HepG2 (cell line): ENCODE measurements around the gene HOXC9. TPM values are rescaled to one million over a fixed set of nuclear protein-coding genes. Genes with fewer than 3 reads are reported as not detected.

Experiments
- ATAC-seq: fragments of 200-7000 bp; cut with Tn5 transposase; 3 replicates; pipeline ENCODE4 v1.9.1; 2020; ENCODE audit warnings: mild to moderate bottlenecking, moderate library complexity
- BruUV-seq: library from RNA; stranded (reverse); fragments of 400-500 nt; replicated peaks from 2 replicates; lab custom pipeline; 2021; lab: Mats Ljungman, UMichigan
- CTCF ChIA-PET: fragments of 300-600 bp; formaldehyde crosslinking; extraction: SDS; loops from one replicate; lab custom pipeline; 2021; ENCODE audit warnings: low total read pairs, inconsistent platforms, low intra/inter-chr PET ratio; lab: Yijun Ruan, JAX
- POLR2A ChIA-PET: fragments of 350-600 bp; sonication (Branson Sonifier 250); formaldehyde crosslinking; loops from one replicate; lab custom pipeline; 2020; ENCODE audit warnings: antibody characterized with exemption, inconsistent platforms; lab: Yijun Ruan, JAX
- DNase-seq: peaks from one replicate; pipeline ENCODE4 v3.0.0-alpha.2; 2015; ENCODE audit warnings: low spot score
- FAIRE-seq: peaks from 3 replicates; lab custom pipeline; 2011; peaks lifted over from hg19 to GRCh38; lab: Jason Lieb, UNC
- H2AFZ ChIP-seq: one replicate; pipeline ENCODE4 v1.6.1; 2011; ENCODE audit warnings: low read length, inconsistent platforms
- H3K27ac ChIP-seq: fragments of 300-600 bp; 3 replicates; pipeline ENCODE4 v1.8.0; 2011; ENCODE audit warnings: mixed run types, mild to moderate bottlenecking, mixed read lengths, low read length, inconsistent platforms; ENCODE audit not compliant: insufficient read depth; ENCODE audit errors: extremely low read length
- H3K27me3 ChIP-seq, 2 experiments: fragments of 200-600 bp in 1 of 2; 2 replicates in 1 of 2; 3 replicates in 1 of 2; pipeline versions ENCODE4 v1.6.0 to v1.8.0; 2011; ENCODE audit warnings: low read length in 2 of 2, mild to moderate bottlenecking in 2 of 2, moderate library complexity in 2 of 2, inconsistent platforms in 1 of 2; ENCODE audit not compliant: insufficient read depth in 2 of 2, control insufficient read depth in 1 of 2
- H3K36me3 ChIP-seq, 2 experiments: fragments of 200-600 bp in 1 of 2; replicated peaks in 1 of 2; 2 replicates in 1 of 2; 3 replicates in 1 of 2; pipeline versions ENCODE4 v1.5.1 to v1.8.0; 2011; ENCODE audit warnings: low read length in 2 of 2, inconsistent platforms in 1 of 2; ENCODE audit not compliant: insufficient read depth in 2 of 2, control insufficient read depth in 1 of 2
- H3K4me1 ChIP-seq: 2 replicates; pipeline ENCODE4 v1.5.1; 2012; ENCODE audit warnings: low read length, inconsistent platforms; ENCODE audit not compliant: insufficient read depth
- H3K4me2 ChIP-seq: 2 replicates; pipeline ENCODE4 v1.6.0; 2011; ENCODE audit warnings: low read depth, low read length, inconsistent platforms
- H3K4me3 ChIP-seq, 3 experiments: fragments of 200-600 bp in 1 of 3; sonication (generic), shearing (Covaris generic) in 1 of 3; replicated peaks in 1 of 3; 2 replicates each; pipeline ENCODE4 v1.5.1; 2011 to 2016; ENCODE audit warnings: low read length in 3 of 3, inconsistent platforms in 2 of 3, low read depth in 2 of 3, mild to moderate bottlenecking in 2 of 3, control low read depth in 1 of 3, mixed read lengths in 1 of 3; ENCODE audit not compliant: insufficient read depth in 1 of 3
- H3K79me2 ChIP-seq: one replicate; pipeline ENCODE4 v1.6.1; 2011; ENCODE audit warnings: low read length, inconsistent platforms; ENCODE audit not compliant: insufficient read depth
- H3K9ac ChIP-seq: 2 replicates; pipeline ENCODE4 v1.6.0; 2011; ENCODE audit warnings: mild to moderate bottlenecking, low read depth, low read length, inconsistent platforms; ENCODE audit not compliant: insufficient read depth
- H3K9me3 ChIP-seq: 2 replicates; pipeline ENCODE4 v1.5.1; 2012; ENCODE audit warnings: mild to moderate bottlenecking, low read length
- H4K20me1 ChIP-seq: 2 replicates; pipeline ENCODE4 v1.6.0; 2011; ENCODE audit warnings: inconsistent platforms, mild to moderate bottlenecking, low read length, moderate library complexity; ENCODE audit not compliant: insufficient read depth
- AGO2 ChIP-seq: fragments of 200-400 bp; formaldehyde crosslinking; optimal IDR thresholded peaks from 2 replicates; pipeline ENCODE3; 2017; ENCODE audit warnings: mild to moderate bottlenecking, low read depth, low read length, moderate library complexity
- HDAC1 ChIP-seq: sonication (generic); formaldehyde crosslinking; IDR thresholded peaks from 2 replicates; pipeline ENCODE4 v1.5.1; 2020; ENCODE audit warnings: mild to moderate bottlenecking, missing genetic modification reagents
- HNRNPK ChIP-seq: fragments of 200-400 bp; formaldehyde crosslinking; IDR thresholded peaks from 2 replicates; pipeline ENCODE4 v1.6.1; 2018; ENCODE audit warnings: low read length, low read depth, moderate library complexity, mild to moderate bottlenecking; ENCODE audit not compliant: poor library complexity, severe bottlenecking
- MIXL1 ChIP-seq: IDR thresholded peaks from 2 replicates; pipeline ENCODE4 v1.6.1; 2016
- MYC ChIP-seq: sonication (generic); formaldehyde crosslinking; IDR thresholded peaks from 2 replicates; pipeline ENCODE4 v1.9.0; 2021; ENCODE audit warnings: missing genetic modification reagents, borderline replicate concordance
- ONECUT2 ChIP-seq: sonication (generic); formaldehyde crosslinking; IDR thresholded peaks from 2 replicates; pipeline ENCODE4 v1.4.0; 2020; ENCODE audit warnings: missing genetic modification reagents
- SOX5 ChIP-seq: IDR thresholded peaks from 2 replicates; pipeline ENCODE4 v1.6.1; 2016; ENCODE audit warnings: borderline replicate concordance
- SPEN ChIP-seq: sonication (generic); formaldehyde crosslinking; IDR thresholded peaks from 2 replicates; pipeline ENCODE4 v1.5.1; 2020; ENCODE audit warnings: low read depth, mild to moderate bottlenecking, missing genetic modification reagents
- TBL1XR1 ChIP-seq: fragments of 150-350 bp; IDR thresholded peaks from 2 replicates; pipeline ENCODE4 v1.6.1; 2014; ENCODE audit warnings: borderline replicate concordance, low read length; ENCODE audit not compliant: partially characterized antibody
- TCF7L2 ChIP-seq: IDR thresholded peaks from 2 replicates; pipeline ENCODE4 v1.6.1; 2011; ENCODE audit warnings: mild to moderate bottlenecking, low read depth, low read length, moderate library complexity
- TRIM24 ChIP-seq: sonication (generic); formaldehyde crosslinking; IDR thresholded peaks from 2 replicates; pipeline ENCODE4 v1.8.0; 2022; ENCODE audit warnings: mild to moderate bottlenecking, missing genetic modification reagents
- ZEB1 ChIP-seq: IDR thresholded peaks from 2 replicates; pipeline ENCODE4 v1.6.1; 2012; ENCODE audit warnings: mild to moderate bottlenecking, low read depth, inconsistent platforms; ENCODE audit not compliant: insufficient replicate concordance
- ZKSCAN1 ChIP-seq: fragments of 150-350 bp; IDR thresholded peaks from 2 replicates; pipeline ENCODE4 v1.6.1; 2014; ENCODE audit warnings: low read length
- ZNF10 ChIP-seq: sonication (generic); formaldehyde crosslinking; IDR thresholded peaks from 2 replicates; pipeline ENCODE4 v1.4.0; 2020; ENCODE audit warnings: mild to moderate bottlenecking, low read depth, missing genetic modification reagents, borderline replicate concordance
- ZNF329 ChIP-seq: sonication (generic); formaldehyde crosslinking; IDR thresholded peaks from 2 replicates; pipeline ENCODE4 v1.9.0; 2021; ENCODE audit warnings: low read depth, mild to moderate bottlenecking, missing genetic modification reagents
- ZNF34 ChIP-seq: sonication (generic); formaldehyde crosslinking; IDR thresholded peaks from 2 replicates; pipeline ENCODE4 v1.4.0; 2020; ENCODE audit warnings: mild to moderate bottlenecking, missing genetic modification reagents, borderline replicate concordance
- ZNF501 ChIP-seq: sonication (generic); formaldehyde crosslinking; IDR thresholded peaks from 2 replicates; pipeline ENCODE4 v1.5.1; 2020; ENCODE audit warnings: mild to moderate bottlenecking, moderate library complexity, missing genetic modification reagents
- ZNF580 ChIP-seq: IDR thresholded peaks from 2 replicates; pipeline ENCODE4 v1.6.1; 2016; ENCODE audit warnings: low read depth, borderline replicate concordance
- whole genome bisulfite sequencing: methylation state at CpG from one replicate; pipeline ENCODE4 v1.1.6; 2017; ENCODE audit warnings: low lambda C conversion rate; 5-methylcytosine and 5-hydroxymethylcytosine counted together
- in situ Hi-C: cut with HindIII; loops from 2 replicates; pipeline ENCODE4 v1.10.0; 2017; ENCODE audit warnings: low pct_unique_long_range_greater_than_20kb; ENCODE audit not compliant: extremely low pct_ligation_motif_present
- intact Hi-C: fragments of 100-400 bp; cut with micrococcal nuclease; formaldehyde crosslinking; loops from one replicate; pipeline ENCODE4 v1.10.0; 2022; ENCODE audit not compliant: unreplicated experiment
- polyA plus RNA-seq, 8 experiments: library from polyadenylated mRNA; depleted of rRNA in 3 of 8; stranded (reverse) in 7 of 8; unstranded in 1 of 8; fragments of >200 nt; fragmentation: Illumina TruSeq in 4 of 8; extraction: Trizol in 4 of 8; gene quantifications; 2 replicates each; pipeline versions ENCODE4 v1.2.1 to v1.2.3, GENCODE V29; 2011 to 2016; ENCODE audit warnings: low read depth in 4 of 8, missing spikeins in 1 of 8, mixed read lengths in 1 of 8; ENCODE audit not compliant: insufficient read depth in 1 of 8
- total RNA-seq, 5 experiments: library from RNA; depleted of rRNA; stranded (reverse); fragments of >200 nt; fragmentation: Illumina TruSeq; extraction: Trizol; gene quantifications; 2 replicates each; pipeline ENCODE4 v1.2.3, GENCODE V29; 2016; ENCODE audit warnings: low read depth in 1 of 5
- TF ChIP-seq, protein P1 (sequence below): sonication (generic); formaldehyde crosslinking; IDR thresholded peaks from 2 replicates; pipeline ENCODE4 v1.4.0; 2020; ENCODE audit warnings: mild to moderate bottlenecking, missing genetic modification reagents

The HOXC9 gene
- total and polyA plus RNA-seq, 2 of the 13 experiments (the other 11 are each of a cell fraction or from before 2014, with no cell fraction given) = 0.11 to 1.1 TPM

- POLR2A ChIA-PET = no interaction called here
- FAIRE-seq = no peak
Measured at GRCh38 chr12:53980802-53981496, 19.0 kb upstream of the HOXC9 start.

DNA sequence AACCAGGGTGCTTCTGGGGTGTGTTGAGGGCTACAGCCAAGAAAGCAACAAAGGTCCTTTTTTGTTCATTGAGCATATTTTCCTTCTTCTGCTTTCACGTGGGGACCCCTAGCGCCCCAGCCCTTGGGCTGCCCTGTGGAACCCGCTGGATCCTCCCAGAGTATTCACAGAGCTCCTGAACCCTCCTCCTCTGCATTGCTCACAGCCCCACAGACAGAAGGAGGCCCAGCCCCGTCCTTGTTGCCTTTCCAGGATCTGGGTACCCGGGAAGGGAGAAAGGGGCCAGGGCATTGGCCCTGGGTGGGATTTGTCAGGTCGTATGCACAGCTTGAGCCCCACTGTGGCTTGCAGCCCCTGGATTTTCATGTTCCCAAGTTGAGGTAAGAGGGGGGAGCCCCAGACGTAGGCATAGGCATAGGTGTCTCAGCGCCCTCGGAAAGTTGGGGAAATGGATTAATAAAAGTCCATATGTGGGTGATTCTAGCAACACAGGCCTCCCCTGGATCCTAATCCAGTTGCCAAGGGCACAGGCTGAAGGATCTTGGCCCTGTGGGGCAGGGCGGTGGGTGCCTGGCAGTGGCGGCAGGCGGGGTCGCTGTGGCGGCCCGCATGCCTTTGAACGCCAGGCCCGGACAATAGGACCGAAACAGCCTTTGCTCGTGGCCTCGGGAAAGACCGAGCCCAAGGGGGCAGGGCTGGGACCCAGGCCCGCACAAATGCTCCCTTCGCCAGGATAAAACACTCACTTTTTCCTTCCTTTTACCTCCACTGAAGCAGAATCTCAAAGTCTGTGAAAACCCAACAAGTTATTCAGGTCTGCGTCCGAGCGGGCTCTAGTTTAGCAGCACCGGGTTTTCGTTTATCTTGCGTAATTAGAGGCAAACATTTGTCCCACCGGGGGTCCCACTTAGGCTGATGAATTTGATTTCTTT, 18.1 kb upstream of the HOXC9 start:
- Histone ChIP-seq H3K4me3 (no peak overlapping the region), H3K27ac (no peak overlapping the region), H3K27me3 (peaks cover 5 to 63% of the 10 kb centered on the region in 2 experiments), H2AFZ (no peak overlapping the region), H4K20me1 (no peaks in the 10 kb centered on the region), H3K4me1 (peaks cover 35% of the 10 kb centered on the region), H3K9me3 (no peaks in the 10 kb centered on the region), H3K79me2 (no peaks in the 10 kb centered on the region), H3K9ac (no peak overlapping the region), H3K36me3 (no peaks in the 10 kb centered on the region), H3K4me2 (no peak overlapping the region)
- ChIA-PET POLR2A (no interaction called here), CTCF (no interaction called here)
- ATAC-seq (no peak), DNase-seq (no peak), FAIRE-seq (no peak)
- BruUV-seq = no TSS peak
- in situ Hi-C loops = no loop called here
- intact Hi-C loops = no loop called here
- 62% methylated on average over 26 of the region's 30 CpGs for WGBS
- TF ChIP-seq HNRNPK (no peak), ZNF580 (CRISPR knock-in tag) (no peak), ZNF10 (CRISPR knock-in tag) (no peak), ZKSCAN1 (no peak), MYC (CRISPR knock-in tag) (no peak), AGO2 (no peak), TCF7L2 (no peak), TRIM24 (CRISPR knock-in tag) (no peak), MIXL1 (CRISPR knock-in tag) (no peak), SOX5 (no peak), ZEB1 (no peak), ZNF34 (no peak), ONECUT2 (no peak), SPEN (no peak), ZNF501 (CRISPR knock-in tag) (no peak), ZNF329 (no peak)
- TF ChIP-seq, protein P1, sequence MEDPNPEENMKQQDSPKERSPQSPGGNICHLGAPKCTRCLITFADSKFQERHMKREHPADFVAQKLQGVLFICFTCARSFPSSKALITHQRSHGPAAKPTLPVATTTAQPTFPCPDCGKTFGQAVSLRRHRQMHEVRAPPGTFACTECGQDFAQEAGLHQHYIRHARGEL (CRISPR knock-in tag) = no peak

More at GRCh38 chr12:53980802-53981496, 19.0 kb upstream of the HOXC9 start:
- no peak for ATAC-seq
- in situ Hi-C loops (no loop called here), intact Hi-C loops (no loop called here)
- no peaks in the 10 kb centered on the region for H4K20me1 ChIP-seq
- no peaks in the 10 kb centered on the region for H3K79me2 ChIP-seq
- peaks cover 5 to 71% of the 10 kb centered on the region in 2 experiments for H3K27me3 ChIP-seq
- CTCF ChIA-PET = no interaction called here
- H2AFZ ChIP-seq = no peak overlapping the region
- 41% methylated on average over 14 of the region's 15 CpGs for WGBS
- peaks cover 31% of the 10 kb centered on the region for H3K4me1 ChIP-seq
- no TSS peak for BruUV-seq
- H3K4me2 ChIP-seq = no peak overlapping the region
- H3K4me3 ChIP-seq = no peak overlapping the region
- H3K27ac ChIP-seq = no peak overlapping the region
- no peak for TF ChIP-seq HDAC1 (CRISPR knock-in tag)
- no peak for TF ChIP-seq TBL1XR1
- no peaks in the 10 kb centered on the region for H3K9me3 ChIP-seq
- H3K9ac ChIP-seq = no peak overlapping the region
- DNase-seq = no peak
- H3K36me3 ChIP-seq = no peaks in the 10 kb centered on the region
